HepG2 (cell line): ENCODE results near the gene DFFA. TPM values are rescaled to one million over a fixed set of nuclear protein-coding genes. Genes with fewer than 3 reads are reported as not detected.
"Not testable (repeated sequence)": the region's sequence is repeated elsewhere in the genome, so short reads cannot be mapped to it uniquely, and the experiment has no call there.

Experiments
- ATAC-seq: fragments of 200-7000 bp; cut with Tn5 transposase; 3 replicates; pipeline ENCODE4 v1.9.1; 2020; ENCODE audit warnings: mild to moderate bottlenecking, moderate library complexity
- BruUV-seq: library from RNA; stranded (reverse); fragments of 400-500 nt; replicated peaks from 2 replicates; lab custom pipeline; 2021; lab: Mats Ljungman, UMichigan
- CTCF ChIA-PET: fragments of 300-600 bp; formaldehyde crosslinking; extraction: SDS; loops from one replicate; lab custom pipeline; 2021; ENCODE audit warnings: low total read pairs, inconsistent platforms, low intra/inter-chr PET ratio; lab: Yijun Ruan, JAX
- POLR2A ChIA-PET: fragments of 350-600 bp; sonication (Branson Sonifier 250); formaldehyde crosslinking; loops from one replicate; lab custom pipeline; 2020; ENCODE audit warnings: antibody characterized with exemption, inconsistent platforms; lab: Yijun Ruan, JAX
- DNase-seq: peaks from one replicate; pipeline ENCODE4 v3.0.0-alpha.2; 2015; ENCODE audit warnings: low spot score
- FAIRE-seq: peaks from 3 replicates; lab custom pipeline; 2011; peaks lifted over from hg19 to GRCh38; lab: Jason Lieb, UNC
- H2AFZ ChIP-seq: one replicate; pipeline ENCODE4 v1.6.1; 2011; ENCODE audit warnings: low read length, inconsistent platforms
- H3K27ac ChIP-seq: fragments of 300-600 bp; 3 replicates; pipeline ENCODE4 v1.8.0; 2011; ENCODE audit warnings: mixed run types, mild to moderate bottlenecking, mixed read lengths, low read length, inconsistent platforms; ENCODE audit not compliant: insufficient read depth; ENCODE audit errors: extremely low read length
- H3K27me3 ChIP-seq, 2 experiments: fragments of 200-600 bp in 1 of 2; 2 replicates in 1 of 2; 3 replicates in 1 of 2; pipeline versions ENCODE4 v1.6.0 to v1.8.0; 2011; ENCODE audit warnings: low read length in 2 of 2, mild to moderate bottlenecking in 2 of 2, moderate library complexity in 2 of 2, inconsistent platforms in 1 of 2; ENCODE audit not compliant: insufficient read depth in 2 of 2, control insufficient read depth in 1 of 2
- H3K36me3 ChIP-seq, 2 experiments: fragments of 200-600 bp in 1 of 2; replicated peaks in 1 of 2; 2 replicates in 1 of 2; 3 replicates in 1 of 2; pipeline versions ENCODE4 v1.5.1 to v1.8.0; 2011; ENCODE audit warnings: low read length in 2 of 2, inconsistent platforms in 1 of 2; ENCODE audit not compliant: insufficient read depth in 2 of 2, control insufficient read depth in 1 of 2
- H3K4me1 ChIP-seq: 2 replicates; pipeline ENCODE4 v1.5.1; 2012; ENCODE audit warnings: low read length, inconsistent platforms; ENCODE audit not compliant: insufficient read depth
- H3K4me2 ChIP-seq: 2 replicates; pipeline ENCODE4 v1.6.0; 2011; ENCODE audit warnings: low read depth, low read length, inconsistent platforms
- H3K4me3 ChIP-seq, 3 experiments: fragments of 200-600 bp in 1 of 3; sonication (generic), shearing (Covaris generic) in 1 of 3; replicated peaks in 1 of 3; 2 replicates each; pipeline ENCODE4 v1.5.1; 2011 to 2016; ENCODE audit warnings: low read length in 3 of 3, inconsistent platforms in 2 of 3, low read depth in 2 of 3, mild to moderate bottlenecking in 2 of 3, control low read depth in 1 of 3, mixed read lengths in 1 of 3; ENCODE audit not compliant: insufficient read depth in 1 of 3
- H3K79me2 ChIP-seq: one replicate; pipeline ENCODE4 v1.6.1; 2011; ENCODE audit warnings: low read length, inconsistent platforms; ENCODE audit not compliant: insufficient read depth
- H3K9ac ChIP-seq: 2 replicates; pipeline ENCODE4 v1.6.0; 2011; ENCODE audit warnings: mild to moderate bottlenecking, low read depth, low read length, inconsistent platforms; ENCODE audit not compliant: insufficient read depth
- H3K9me3 ChIP-seq: 2 replicates; pipeline ENCODE4 v1.5.1; 2012; ENCODE audit warnings: mild to moderate bottlenecking, low read length
- H4K20me1 ChIP-seq: 2 replicates; pipeline ENCODE4 v1.6.0; 2011; ENCODE audit warnings: inconsistent platforms, mild to moderate bottlenecking, low read length, moderate library complexity; ENCODE audit not compliant: insufficient read depth
- ATF1 ChIP-seq: IDR thresholded peaks from 2 replicates; pipeline ENCODE4 v1.6.1; 2016; ENCODE audit warnings: mild to moderate bottlenecking, control low read depth
- BCLAF1 ChIP-seq: fragments of 450-650 bp; IDR thresholded peaks from 2 replicates; pipeline ENCODE4 v1.6.1; 2017; ENCODE audit warnings: mild to moderate bottlenecking
- ELF4 ChIP-seq: sonication (generic); formaldehyde crosslinking; IDR thresholded peaks from 2 replicates; pipeline ENCODE4 v1.5.0; 2020; ENCODE audit warnings: missing genetic modification reagents, mild to moderate bottlenecking, moderate library complexity, borderline replicate concordance
- HOMEZ ChIP-seq: IDR thresholded peaks from 2 replicates; pipeline ENCODE4 v1.6.1; 2016; ENCODE audit warnings: low read depth
- KMT2B ChIP-seq: IDR thresholded peaks from 2 replicates; pipeline ENCODE4 v1.6.1; 2016; ENCODE audit warnings: missing genetic modification reagents, missing compliant biosample characterization
- MXI1 ChIP-seq: IDR thresholded peaks from 3 replicates; pipeline ENCODE4 v1.6.1; 2012; ENCODE audit warnings: low read depth, low read length, inconsistent platforms, borderline replicate concordance
- PAXIP1 ChIP-seq: sonication (generic); formaldehyde crosslinking; conservative IDR thresholded peaks from 2 replicates; pipeline ENCODE4 v1.4.0; 2020; ENCODE audit warnings: mild to moderate bottlenecking, missing genetic modification reagents, moderate library complexity
- TBX2 ChIP-seq: sonication (generic); formaldehyde crosslinking; IDR thresholded peaks from 2 replicates; pipeline ENCODE4 v1.5.0; 2020; ENCODE audit warnings: missing genetic modification reagents, mild to moderate bottlenecking, borderline replicate concordance
- XBP1 ChIP-seq: sonication (generic); formaldehyde crosslinking; IDR thresholded peaks from 2 replicates; pipeline ENCODE4 v1.5.0; 2020; ENCODE audit warnings: missing genetic modification reagents
- ZNF24 ChIP-seq: fragments of 450-650 bp; IDR thresholded peaks from 2 replicates; pipeline ENCODE4 v1.6.1; 2017; ENCODE audit warnings: antibody characterized with exemption, mild to moderate bottlenecking
- WGBS: methylation state at CpG from one replicate; pipeline ENCODE4 v1.1.6; 2017; ENCODE audit warnings: low lambda C conversion rate; 5-methylcytosine and 5-hydroxymethylcytosine counted together
- in situ Hi-C: cut with HindIII; loops from 2 replicates; pipeline ENCODE4 v1.10.0; 2017; ENCODE audit warnings: low pct_unique_long_range_greater_than_20kb; ENCODE audit not compliant: extremely low pct_ligation_motif_present
- intact Hi-C: fragments of 100-400 bp; cut with micrococcal nuclease; formaldehyde crosslinking; loops from one replicate; pipeline ENCODE4 v1.10.0; 2022; ENCODE audit not compliant: unreplicated experiment
- polyA plus RNA-seq, 8 experiments: library from polyadenylated mRNA; depleted of rRNA in 3 of 8; stranded (reverse) in 7 of 8; unstranded in 1 of 8; fragments of >200 nt; fragmentation: Illumina TruSeq in 4 of 8; extraction: Trizol in 4 of 8; gene quantifications; 2 replicates each; pipeline versions ENCODE4 v1.2.1 to v1.2.3, GENCODE V29; 2011 to 2016; ENCODE audit warnings: low read depth in 4 of 8, missing spikeins in 1 of 8, mixed read lengths in 1 of 8; ENCODE audit not compliant: insufficient read depth in 1 of 8
- total RNA-seq, 5 experiments: library from RNA; depleted of rRNA; stranded (reverse); fragments of >200 nt; fragmentation: Illumina TruSeq; extraction: Trizol; gene quantifications; 2 replicates each; pipeline ENCODE4 v1.2.3, GENCODE V29; 2016; ENCODE audit warnings: low read depth in 1 of 5

Gene DFFA
- total and polyA plus RNA-seq, 2 of the 13 experiments (the other 11 are each of a cell fraction or from before 2014, with no cell fraction given): 16.5 to 33.9 TPM

GRCh38 chr1:10419351-10419750 lies 53.0 kb downstream of the DFFA start:
- CTCF ChIA-PET: no interaction called here
- no TSS peak for BruUV-seq
- no peaks in the 10 kb centered on the region for H3K4me1 ChIP-seq
- intact Hi-C loops (no loop called here), in situ Hi-C loops (no loop called here)
- H4K20me1 ChIP-seq: no peaks in the 10 kb centered on the region
- no peak overlapping the region for H3K4me2 ChIP-seq
- H3K4me3 ChIP-seq: no peak overlapping the region
- peaks cover 12 to 57% of the 10 kb centered on the region in 2 experiments for H3K36me3 ChIP-seq
- H3K9me3 ChIP-seq: no peaks in the 10 kb centered on the region
- no peak for TF ChIP-seq PAXIP1 (CRISPR knock-in tag)
- TF ChIP-seq TBX2: no peak
- TF ChIP-seq KMT2B (CRISPR knock-in tag): no peak
- no peak for TF ChIP-seq ELF4 (CRISPR knock-in tag)
- TF ChIP-seq ZNF24: no peak
- no peak for TF ChIP-seq HOMEZ (CRISPR knock-in tag)
- TF ChIP-seq XBP1 (CRISPR knock-in tag): no peak
- no peak for TF ChIP-seq MXI1
- no peak for TF ChIP-seq BCLAF1
- no peak for TF ChIP-seq ATF1 (CRISPR knock-in tag)
- DNase-seq (no peak), FAIRE-seq (no peak), ATAC-seq (no peak)
- no peak overlapping the region for H3K27ac ChIP-seq
- POLR2A ChIA-PET: no interaction called here
- no peaks in the 10 kb centered on the region for H3K79me2 ChIP-seq
- no peak overlapping the region for H2AFZ ChIP-seq
- WGBS: 92% methylated on average over 11 of the region's 15 CpGs
- no peak overlapping the region for H3K9ac ChIP-seq
- no peaks in the 10 kb centered on the region for H3K27me3 ChIP-seq

GRCh38 chr1:10418741-10419140 lies 53.6 kb downstream of the DFFA start:
- H3K79me2 ChIP-seq, H4K20me1 ChIP-seq, H3K9ac ChIP-seq, POLR2A ChIA-PET, H3K9me3 ChIP-seq, H3K4me3 ChIP-seq, H3K27me3 ChIP-seq, CTCF ChIA-PET, ATAC-seq, H3K27ac ChIP-seq, intact Hi-C loops, H3K4me2 ChIP-seq, DNase-seq, FAIRE-seq, BruUV-seq, in situ Hi-C loops, H2AFZ ChIP-seq, H3K4me1 ChIP-seq: not testable (repeated sequence)
- 93% methylated on average over 8 of the region's 8 CpGs for WGBS
- H3K36me3 ChIP-seq: peaks cover 12 to 61% of the 10 kb centered on the region in 2 experiments
